Ureter (tissue), 1 donor: ENCODE results near the gene MUC3A. TPM values are rescaled to one million over a fixed set of nuclear protein-coding genes. Genes with fewer than 3 reads are reported as not detected.
A peak's percentile ranks its signal among the peaks of the same experiment; 100 is the strongest.

Experiments used
- DNase-seq: peaks from one replicate; pipeline ENCODE4 v3.0.0-alpha.2; 2020; ENCODE audit warnings: low spot score
- total RNA-seq: library from RNA; stranded (reverse); gene quantifications from one replicate; pipeline ENCODE4 v1.2.4, GENCODE V29; 2023
- donor health status: DM: yes; HTN: yes; CAD: no.

The MUC3A gene
- total RNA-seq, 1 donor from 2014 or later, result 2.1 TPM

DNA sequence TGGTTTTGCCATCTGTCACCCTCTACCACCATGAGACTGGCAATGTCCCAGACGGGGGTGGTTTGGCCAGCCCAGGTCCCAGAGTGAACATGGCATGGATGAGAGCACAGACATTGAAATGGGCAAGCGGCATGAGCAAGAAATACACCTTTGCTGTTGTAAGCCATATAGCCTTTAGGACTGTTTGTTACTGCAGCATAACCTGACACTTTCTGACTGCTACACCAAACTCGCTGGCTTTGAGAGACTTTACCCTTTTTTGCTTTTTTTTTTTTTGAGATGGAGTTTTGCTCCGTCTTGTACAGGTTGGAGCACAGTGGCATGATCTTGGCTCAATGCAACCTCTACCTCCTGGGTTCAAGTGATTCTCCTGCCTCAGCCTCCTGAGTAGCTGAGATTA, 5.2 kb upstream of the MUC3A start:
- DNase-seq, result no peak

DNA sequence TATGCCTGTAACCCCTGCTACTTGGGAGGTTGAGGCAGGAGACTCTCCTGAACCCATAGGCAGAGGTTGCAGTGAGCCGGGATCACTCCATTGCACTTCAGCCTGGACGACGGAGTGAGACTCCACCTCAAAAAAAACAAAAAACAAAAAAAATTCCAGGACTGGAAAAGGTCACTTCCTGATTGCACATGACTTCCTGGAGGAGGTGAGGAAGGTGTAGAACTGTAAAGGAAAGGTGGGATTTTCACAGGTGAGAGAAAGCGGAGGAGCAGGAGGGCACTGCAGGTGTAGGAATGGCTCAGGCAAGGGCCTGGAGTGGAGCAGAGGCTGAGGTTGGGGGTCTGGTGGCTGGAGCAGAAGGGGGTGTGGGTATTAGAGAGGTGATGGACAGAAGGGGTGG, 3.2 kb upstream of the MUC3A start:
- DNase-seq, result no peak

DNA sequence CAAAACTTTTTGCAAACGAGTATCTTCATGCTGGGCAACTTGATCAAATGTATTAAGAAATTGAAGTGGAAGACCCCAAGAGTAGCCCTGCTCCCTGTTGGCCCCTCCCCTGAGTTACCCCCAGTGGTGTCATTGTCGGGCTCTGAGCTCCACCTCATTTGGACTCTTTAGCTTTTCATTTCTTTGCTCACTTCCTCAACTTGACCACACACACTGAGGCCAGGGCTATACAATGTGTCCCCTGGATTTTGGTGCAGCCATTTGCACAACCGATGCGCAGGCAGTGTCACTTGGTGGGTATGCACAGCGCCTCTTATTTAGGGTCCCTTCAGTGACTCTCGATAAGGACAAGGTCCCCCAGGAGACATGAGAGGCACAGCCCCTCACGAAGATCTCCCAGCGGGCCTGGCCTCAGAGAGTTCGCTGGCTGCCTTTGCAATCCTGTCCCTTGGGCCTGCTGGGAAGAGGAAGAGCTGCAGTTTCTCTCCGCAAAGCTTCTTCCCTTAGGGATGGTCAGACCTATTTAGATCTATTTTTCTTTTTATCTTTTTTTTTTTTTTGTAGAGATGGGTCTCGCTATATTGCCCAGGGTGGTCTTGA, 2.5 kb upstream of the MUC3A start:
- no peak for DNase-seq

DNA sequence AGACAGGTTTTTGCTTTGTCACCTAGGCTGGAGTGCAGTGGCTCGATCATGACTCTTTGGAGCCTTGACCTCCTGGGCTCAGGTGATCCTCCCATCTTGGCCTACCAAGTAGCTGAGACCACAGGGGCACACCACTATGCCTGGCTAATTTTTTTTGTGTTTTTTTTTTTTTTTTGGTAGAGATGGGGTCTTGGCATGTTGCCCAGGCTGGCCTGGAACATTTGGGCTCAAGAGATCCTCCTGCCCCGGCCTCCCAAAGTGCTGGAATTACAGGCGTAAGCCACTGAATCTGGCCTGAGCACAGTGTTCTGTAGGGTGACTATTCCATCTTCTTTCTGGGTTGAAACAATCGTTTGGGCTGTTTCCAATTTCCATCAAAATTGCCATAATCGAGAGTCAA, 1.5 kb upstream of the MUC3A start:
- no peak for DNase-seq

DNA sequence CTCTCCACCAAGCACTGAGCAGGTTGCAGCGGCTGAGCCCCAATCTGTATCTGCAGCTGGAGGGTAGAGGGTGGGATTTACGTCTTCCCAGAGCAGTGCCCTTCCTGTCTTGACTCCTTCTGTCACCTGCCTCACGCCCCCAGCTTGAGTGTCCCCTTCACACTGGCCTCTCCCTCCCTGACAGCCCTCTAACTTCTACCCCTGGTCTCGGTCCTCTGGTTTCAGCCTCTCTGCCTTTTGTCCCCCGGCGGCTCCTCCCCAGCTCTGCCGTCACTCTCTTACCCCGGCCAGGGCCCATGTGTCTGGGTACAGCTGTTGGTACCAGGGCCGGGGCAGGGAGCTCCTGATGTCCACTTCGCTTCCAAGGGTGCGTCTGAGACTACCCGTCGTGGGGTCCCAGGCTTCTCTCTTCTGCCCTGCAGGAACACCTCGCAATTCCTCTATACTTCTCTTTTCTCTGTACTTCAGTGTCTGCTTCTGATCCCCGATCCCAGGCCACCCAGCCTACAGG, 654 bp downstream of the MUC3A start:
- DNase-seq, result no peak

DNA sequence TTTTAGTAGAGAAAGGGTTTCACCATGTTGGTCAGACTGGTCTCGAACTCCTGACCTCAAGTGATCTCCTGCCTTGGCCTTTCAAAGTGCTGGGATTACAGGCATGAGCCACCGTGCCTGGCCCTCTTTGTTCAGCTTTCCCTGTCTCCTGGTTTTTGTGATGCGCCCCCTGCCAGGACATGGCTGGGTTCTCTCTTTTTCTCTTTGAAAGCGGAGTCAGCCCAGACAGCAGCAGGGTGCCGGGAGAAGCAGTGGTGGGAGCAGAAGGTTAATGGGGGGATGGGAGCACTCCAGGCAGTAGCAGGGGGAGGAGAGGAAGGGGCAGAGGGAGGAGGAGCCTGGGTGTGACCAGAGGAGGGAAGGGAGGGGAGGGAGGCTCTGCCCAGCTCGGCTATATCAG, 1.8 kb downstream of the MUC3A start:
- no peak for DNase-seq

DNA sequence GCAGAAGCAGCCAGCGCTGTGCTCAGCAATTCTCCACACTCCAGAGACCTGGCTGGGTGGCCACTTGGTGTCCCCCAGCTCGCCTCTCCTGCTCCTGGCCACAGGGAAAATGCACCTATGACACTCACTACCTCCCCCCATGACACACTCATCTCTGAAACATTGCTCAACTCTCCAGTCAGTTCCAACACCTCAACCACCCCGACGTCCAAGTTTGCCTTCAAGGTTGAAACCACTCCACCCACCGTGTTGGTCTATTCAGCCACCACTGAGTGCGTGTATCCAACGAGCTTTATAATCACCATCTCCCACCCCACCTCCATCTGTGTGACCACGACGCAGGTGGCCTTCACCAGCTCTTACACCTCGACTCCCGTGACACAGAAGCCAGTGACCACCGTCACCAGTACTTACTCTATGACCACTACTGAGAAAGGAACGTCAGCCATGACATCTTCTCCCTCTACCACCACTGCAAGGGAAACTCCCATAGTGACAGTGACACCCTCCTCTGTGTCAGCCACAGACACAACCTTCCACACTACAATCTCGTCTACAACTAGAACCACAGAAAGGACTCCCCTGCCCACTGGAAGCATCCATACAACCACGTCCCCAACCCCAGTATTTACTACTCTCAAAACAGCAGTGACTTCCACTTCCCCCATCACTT, 2.7 kb downstream of the MUC3A start:
- DNase-seq, result no peak

DNA sequence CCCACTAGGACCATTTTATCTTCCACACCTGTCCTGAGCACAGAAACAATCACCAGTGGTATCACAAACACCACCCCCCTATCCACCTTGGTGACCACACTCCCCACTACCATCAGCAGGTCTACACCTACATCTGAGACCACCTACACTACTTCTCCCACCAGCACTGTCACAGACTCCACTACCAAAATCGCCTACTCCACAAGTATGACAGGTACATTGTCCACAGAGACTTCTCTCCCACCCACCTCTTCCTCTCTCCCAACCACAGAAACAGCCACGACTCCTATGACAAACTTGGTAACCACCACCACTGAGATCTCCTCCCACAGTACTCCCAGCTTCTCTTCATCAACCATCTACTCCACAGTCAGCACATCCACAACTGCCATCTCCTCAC, 3.3 kb downstream of the MUC3A start:
- DNase-seq, result no peak

DNA sequence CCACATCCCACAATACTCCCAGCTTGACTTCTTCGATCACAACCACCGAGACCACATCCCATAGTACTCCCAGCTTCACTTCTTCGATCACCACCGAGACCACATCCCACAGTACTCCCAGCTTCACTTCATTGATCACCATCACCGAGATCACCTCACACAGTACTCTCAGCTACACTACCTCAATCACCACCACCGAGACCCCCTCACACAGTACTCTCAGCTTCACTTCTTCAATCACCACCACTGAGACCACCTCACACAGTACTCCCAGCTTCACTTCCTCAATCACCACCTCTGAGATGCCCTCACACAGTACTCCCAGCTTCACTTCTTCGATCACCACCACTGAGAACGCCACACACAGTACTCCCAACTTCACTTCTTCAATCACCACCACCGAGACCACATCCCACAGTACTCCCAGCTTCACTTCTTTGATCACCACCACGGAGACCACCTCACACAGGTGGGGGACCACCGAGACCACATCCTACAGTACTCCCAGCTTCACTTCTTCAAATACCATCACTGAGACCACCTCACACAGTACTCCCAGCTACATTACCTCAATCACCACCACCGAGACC, 8.6 kb downstream of the MUC3A start:
- no peak for DNase-seq

DNA sequence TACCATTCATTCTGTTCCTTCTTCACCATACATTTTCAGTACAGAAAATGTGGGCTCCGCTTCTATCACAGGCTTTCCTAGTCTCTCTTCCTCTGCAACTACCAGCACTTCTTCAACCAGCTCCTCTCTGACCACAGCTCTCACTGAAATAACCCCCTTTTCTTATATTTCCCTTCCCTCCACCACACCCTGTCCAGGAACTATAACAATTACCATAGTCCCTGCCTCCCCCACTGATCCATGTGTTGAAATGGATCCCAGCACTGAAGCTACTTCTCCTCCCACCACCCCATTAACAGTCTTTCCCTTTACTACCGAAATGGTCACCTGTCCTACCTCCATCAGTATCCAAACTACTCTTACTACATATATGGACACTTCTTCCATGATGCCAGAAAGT, 10.6 kb downstream of the MUC3A start:
- DNase-seq, result no peak

DNA sequence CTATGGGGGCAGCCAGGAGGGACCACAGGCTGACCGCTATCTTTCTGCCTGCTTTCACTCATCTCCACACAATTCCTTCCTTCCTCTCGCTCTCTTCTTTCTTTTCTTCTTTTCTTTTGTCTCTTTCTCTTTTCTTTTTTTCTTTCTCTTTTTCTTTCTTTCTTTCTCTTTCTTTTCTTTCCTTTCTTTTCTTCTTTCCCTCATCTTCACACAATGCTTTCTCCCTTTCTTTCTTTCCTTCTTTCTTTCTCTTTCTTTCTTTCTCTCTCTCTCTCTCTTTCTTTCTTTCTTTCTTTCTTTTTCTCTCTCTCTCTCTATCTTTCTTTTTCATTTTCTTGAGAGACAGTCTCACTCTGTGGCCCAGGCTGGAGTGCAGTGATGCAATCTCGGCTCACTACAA, 13.2 kb downstream of the MUC3A start:
- no peak for DNase-seq

DNA sequence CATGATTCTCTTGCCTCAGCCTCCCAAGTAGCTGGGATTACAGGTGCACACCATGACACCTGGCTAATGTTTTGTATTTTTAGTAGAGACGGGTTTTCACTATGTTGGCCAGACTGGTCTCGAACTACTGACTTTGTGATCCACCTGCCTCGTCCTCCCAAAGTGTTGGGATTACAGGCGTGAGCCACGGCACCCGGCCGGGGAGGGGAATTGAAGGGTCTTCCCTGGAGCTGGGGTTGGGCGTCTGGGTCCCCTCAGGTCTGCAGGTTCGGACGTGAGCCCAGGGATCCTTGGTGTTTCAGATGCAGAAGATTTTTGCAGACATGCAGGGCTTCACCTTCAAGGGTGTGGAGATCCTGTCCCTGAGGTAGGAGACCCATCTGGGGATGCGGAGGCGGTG, 14.1 kb downstream of the MUC3A start:
- no peak for DNase-seq

DNA sequence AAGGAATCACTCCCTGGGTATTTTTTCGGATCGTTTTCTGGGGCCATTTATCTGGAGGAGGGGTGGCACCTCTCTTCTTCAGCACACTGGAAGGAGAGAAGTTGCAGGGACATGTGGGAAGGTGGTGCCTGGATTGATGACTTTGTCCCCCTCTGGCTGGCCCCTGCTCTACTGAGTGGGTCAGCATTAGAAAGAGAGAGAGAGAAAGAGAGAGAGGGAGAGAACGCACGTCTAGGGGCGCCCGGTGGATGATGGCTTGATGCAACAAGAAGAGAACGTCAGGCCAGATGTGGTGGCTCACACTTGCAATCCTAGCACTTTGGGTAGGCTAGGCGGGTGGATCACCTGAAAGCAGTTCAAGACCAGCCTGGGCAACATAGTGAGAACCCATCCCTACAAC, 14.5 kb downstream of the MUC3A start:
- DNase-seq, result no peak

DNA sequence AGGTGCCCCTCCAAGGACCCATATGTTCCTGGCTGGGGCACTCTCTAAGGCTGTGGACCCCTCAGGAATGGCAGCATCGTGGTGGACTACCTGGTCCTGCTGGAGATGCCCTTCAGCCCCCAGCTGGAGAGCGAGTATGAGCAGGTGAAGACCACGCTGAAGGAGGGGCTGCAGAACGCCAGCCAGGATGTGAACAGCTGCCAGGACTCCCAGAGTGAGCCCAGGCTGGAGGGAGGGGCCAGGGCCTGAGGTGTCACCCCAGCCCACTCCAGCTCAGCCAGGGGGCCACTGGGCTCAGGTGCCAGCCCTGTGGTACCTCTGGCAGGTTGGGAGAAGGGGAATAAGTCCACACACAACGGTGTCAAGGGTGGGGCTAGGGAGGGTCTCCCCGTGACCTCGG, 15.3 kb downstream of the MUC3A start:
- no peak for DNase-seq

DNA sequence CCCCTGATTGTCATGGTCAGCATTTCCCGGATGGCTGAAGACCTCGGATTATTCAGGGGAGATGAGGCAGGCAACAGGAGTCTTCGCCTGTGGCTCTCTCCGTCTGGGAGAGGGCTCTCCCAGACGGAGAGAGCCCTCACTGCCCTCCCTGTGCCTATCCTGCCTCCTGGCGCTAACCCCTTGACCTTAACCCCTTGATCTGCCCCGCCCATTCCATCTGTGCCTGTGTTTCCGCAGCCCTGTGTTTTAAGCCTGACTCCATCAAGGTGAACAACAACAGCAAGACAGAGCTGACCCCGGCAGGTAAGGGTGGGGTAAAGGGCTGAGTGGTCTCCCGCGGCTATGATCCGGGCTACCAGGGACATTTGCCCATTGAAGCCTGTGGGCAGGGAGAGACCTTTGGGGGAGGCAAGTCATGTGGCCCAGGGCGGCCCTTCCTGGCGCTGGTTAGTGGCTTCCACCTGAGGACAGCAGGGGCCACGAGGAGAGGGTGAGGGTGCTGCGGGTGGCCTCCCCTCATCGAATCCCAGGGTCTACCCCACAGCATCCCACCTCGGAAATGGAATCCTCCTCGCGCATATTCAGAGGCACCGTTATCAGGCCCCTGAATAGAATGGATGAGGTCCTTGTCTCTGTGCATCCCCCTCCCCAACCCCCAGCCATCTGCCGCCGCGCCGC, 15.8 kb downstream of the MUC3A start:
- no peak for DNase-seq

DNA sequence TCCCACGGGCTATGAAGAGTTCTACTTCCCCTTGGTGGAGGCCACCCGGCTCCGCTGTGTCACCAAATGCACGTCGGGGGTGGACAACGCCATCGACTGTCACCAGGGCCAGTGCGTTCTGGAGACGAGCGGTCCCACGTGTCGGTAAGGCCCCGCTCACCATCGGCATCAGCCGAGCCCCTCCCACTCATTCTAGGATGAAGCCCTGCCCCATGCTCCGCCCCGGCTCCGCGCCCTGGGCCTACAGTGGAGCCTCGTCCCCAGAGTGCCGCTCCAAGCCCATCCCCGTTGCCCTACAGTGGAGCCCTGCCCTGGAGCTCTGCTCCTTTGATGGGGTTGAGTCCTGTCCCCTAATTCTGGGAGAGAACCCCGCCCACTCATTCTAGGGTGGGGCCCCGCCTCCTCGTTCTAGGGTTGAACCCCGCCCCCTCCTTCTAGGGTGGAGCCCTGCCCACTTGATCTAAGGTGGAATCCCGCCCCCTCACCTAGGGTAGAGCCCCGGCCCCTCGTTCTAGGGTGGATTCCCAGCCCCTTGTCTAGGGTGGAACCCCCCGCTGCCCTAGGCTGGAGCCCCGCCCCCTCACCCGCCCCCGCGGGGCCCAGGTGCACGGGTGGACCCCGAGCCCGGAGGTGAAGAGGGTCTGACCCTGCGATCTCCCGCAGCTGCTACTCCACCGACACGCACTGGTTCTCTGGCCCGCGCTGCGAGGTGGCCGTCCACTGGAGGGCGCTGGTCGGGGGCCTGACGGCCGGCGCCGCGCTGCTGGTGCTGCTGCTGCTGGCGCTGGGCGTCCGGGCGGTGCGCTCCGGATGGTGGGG, 16.6 kb downstream of the MUC3A start:
- DNase-seq, result peak; percentile 74

DNA sequence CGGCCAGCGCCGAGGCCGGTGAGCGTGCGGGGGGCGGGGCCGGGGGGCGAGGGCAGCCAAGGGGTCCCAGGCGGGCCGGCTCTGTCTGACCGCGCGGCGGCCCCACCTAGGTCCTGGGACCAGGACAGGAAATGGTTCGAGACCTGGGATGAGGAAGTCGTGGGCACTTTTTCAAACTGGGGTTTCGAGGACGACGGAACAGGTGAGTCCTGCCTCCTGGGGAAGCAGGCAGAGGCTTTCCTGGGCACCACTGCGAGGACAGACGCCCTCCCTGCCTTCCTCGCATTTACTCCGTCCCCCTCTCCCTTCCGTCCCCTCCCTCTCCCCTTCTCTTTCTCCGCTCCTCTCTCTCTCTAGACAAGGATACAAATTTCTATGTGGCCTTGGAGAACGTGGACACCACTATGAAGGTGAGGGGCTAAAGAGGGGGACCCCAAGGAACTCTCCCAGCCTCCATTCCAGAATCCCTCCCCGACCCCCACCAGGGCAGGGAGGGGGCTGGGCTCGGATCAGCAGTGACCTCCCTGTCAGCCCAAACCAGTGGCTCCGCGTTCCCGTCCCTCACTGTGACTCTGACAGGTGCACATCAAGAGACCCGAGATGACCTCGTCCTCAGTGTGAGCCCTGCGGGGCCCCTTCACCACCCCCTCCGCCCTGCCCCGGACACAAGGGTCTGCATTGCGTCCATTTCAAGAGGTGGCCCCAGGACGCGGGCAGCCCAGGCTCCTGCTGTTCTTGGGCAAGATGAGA, 17.4 kb downstream of the MUC3A start:
- no peak for DNase-seq

DNA sequence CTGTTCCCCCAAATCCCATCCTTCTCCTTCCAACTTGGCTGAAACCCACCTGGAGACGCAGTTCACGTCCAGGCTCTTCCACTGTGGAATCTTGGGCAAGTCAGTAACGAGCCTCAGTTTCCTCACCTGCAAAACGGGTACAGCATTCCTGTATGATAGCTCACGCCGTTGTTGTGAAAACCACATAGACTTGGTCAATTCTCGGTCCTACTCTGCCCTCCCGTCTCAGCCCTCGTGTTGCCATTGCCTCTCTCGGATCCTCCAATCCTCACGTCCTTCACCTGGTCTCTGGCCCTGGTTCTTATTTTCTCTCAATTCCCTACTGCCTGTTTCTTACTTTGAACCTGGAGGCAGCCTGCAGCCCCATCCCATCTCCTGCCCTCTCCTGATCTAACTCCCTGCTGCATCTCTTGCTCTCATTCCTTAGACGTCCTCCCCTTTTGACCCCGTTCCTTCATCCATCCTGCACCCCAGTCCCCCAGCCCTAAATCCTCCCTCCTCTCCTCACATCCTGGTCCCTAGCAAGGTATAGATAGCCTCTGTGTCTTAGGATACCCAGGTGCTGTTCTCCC, 18.0 kb downstream of the MUC3A start:
- no peak for DNase-seq

DNA sequence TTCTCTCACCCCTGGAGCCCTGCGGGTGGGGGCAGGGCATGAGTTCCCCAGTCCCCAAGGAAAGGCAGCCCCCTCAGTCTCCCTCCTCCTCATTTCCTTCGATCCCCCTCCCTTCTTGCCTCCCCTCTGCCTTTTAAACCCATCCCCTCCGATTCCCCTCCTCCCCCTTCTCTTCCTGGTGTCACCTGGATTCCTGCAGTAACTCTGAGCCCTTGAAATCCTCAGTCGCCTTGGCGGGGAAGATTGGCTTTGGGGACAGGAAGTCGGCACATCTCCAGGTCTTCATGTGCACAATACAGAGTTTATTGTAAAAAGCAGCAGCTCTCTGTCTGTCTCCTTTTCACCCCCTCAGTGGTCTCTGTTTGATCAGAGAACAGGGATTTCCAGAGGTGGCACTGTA, 18.7 kb downstream of the MUC3A start:
- DNase-seq, result no peak

DNA sequence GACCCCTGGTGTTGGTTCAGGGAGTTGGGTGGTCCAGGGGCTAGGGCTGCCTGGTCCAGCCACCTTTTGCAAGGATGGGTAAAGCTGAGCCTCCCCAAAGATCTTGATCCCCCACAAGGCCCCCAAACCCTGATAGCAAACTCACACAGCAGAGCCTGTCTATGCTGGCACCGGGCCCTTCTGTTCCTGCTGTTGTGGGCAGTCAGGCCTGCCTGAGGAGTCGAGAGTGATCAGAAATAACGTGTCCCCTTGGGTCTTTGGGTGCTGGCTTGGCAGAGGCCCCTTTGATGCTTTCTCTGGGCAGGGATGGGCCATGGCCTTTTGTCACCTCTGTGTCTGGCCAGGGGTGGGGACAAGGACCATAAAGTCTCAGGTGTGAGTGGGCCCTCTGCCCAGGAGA, 19.3 kb downstream of the MUC3A start:
- no peak for DNase-seq

DNA sequence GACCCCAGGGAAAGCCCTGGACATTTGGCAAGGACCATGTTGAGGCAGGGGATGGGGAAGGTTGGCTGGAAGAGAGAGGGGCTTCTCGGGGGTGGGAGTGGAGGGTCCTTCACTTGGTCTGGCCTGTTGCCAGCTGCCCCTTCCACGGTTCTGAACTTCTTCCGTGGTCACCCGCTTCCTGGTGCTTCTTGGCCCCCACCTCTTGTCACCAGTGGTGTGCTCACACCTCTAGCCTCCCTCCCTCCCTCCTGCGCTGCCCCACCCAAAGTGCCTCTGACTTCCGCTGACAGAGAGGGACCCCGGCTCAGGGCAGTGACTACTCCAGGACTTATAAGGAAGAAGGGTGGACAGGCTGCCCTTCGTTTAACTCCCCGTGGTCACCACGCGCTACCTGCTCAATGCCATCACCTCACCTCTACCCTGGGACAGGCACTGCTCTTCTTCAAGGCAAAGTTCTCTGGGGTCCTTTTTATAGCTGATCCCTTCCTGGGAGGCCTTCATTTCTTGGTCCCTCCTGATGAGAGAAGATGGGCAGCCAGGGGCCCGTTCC, 19.8 kb downstream of the MUC3A start, which contains the start of gene MUC12:
MUC12 (plus strand) TSS at position 500 of the 550 bp plus-strand sequence. CDS start 58 bp downstream, outside the sequence.
- no peak for DNase-seq
